Measurements from ENCODE around the gene APCS.

GRCh38 chr1:159554261-159554660, 33.4 kb upstream of the APCS start:
- TF ChIP-seq CTCF (CRISPR knock-in tag; IDR thresholded peaks at IDR 0.05) (no peak), MAX (IDR thresholded peaks at IDR 0.05) (no peak), ELF3 (CRISPR knock-in tag; IDR thresholded peaks at IDR 0.05) (no peak), MEIS1 (CRISPR knock-in tag; IDR thresholded peaks at IDR 0.05; ENCODE audit: borderline replicate concordance) (no peak), TBL1XR1 (IDR thresholded peaks at IDR 0.05; ENCODE audit: borderline replicate concordance, low read length, partially characterized antibody) (no peak), NR2C2 (CRISPR knock-in tag; IDR thresholded peaks at IDR 0.05; ENCODE audit: borderline replicate concordance) (no peak), FOXK2 (IDR thresholded peaks at IDR 0.05) (no peak), E2F1 (CRISPR knock-in tag; IDR thresholded peaks at IDR 0.05) (no peak), THAP11 (CRISPR knock-in tag; IDR thresholded peaks at IDR 0.05) (no peak), FOSL1 (CRISPR knock-in tag; IDR thresholded peaks at IDR 0.05; ENCODE audit: borderline replicate concordance) (no peak), EZH2 (conservative IDR thresholded peaks at IDR 0.05; ENCODE audit: low read depth, low read length) (no peak)

Data from HepG2 (cell line).